Neural progenitor cell (in vitro differentiated cells): Measurements from ENCODE around the gene CETP. TPM values are rescaled to one million over a fixed set of nuclear protein-coding genes. Genes with fewer than 3 reads are reported as not detected.

Experiments
- DNase-seq: peaks from one replicate; pipeline ENCODE4 v3.0.0-alpha.2; 2016; ENCODE audit warnings: low spot score
- H2AFZ ChIP-seq: fragments of 200-600 bp; sonication (generic); replicated peaks from 2 replicates; pipeline ENCODE4 v1.6.1; 2016; ENCODE audit warnings: antibody characterized with exemption
- H3F3A ChIP-seq: fragments of 200-600 bp; sonication (generic); 2 replicates; pipeline ENCODE4 v1.6.1; 2016; ENCODE audit warnings: antibody characterized with exemption, low read depth
- H3K27ac ChIP-seq: fragments of 200-600 bp; sonication (generic); 2 replicates; pipeline ENCODE4 v1.5.1; 2016; ENCODE audit warnings: mild to moderate bottlenecking
- H3K27me3 ChIP-seq: fragments of 200-600 bp; sonication (generic); 2 replicates; pipeline ENCODE4 v1.6.1; 2016; ENCODE audit warnings: mild to moderate bottlenecking, moderate library complexity
- H3K36me3 ChIP-seq: fragments of 200-600 bp; sonication (generic); 2 replicates; pipeline ENCODE4 v1.5.1; 2016
- H3K4me1 ChIP-seq: fragments of 200-600 bp; sonication (generic); 2 replicates; pipeline ENCODE4 v1.6.1; 2016; ENCODE audit warnings: mixed run types
- H3K4me2 ChIP-seq: fragments of 200-600 bp; sonication (generic); 2 replicates; pipeline ENCODE4 v1.6.1; 2016
- H3K4me3 ChIP-seq: fragments of 200-600 bp; sonication (generic); 2 replicates; pipeline ENCODE4 v1.5.1; 2016
- H3K79me2 ChIP-seq: fragments of 200-600 bp; sonication (generic); 2 replicates; pipeline ENCODE4 v1.6.1; 2016; ENCODE audit warnings: low read depth
- H3K9ac ChIP-seq: fragments of 200-600 bp; sonication (generic); 2 replicates; pipeline ENCODE4 v1.6.1; 2016
- H3K9me3 ChIP-seq: fragments of 200-600 bp; sonication (generic); 2 replicates; pipeline ENCODE4 v1.5.1; 2016; ENCODE audit warnings: low read depth
- H4K20me1 ChIP-seq: fragments of 200-600 bp; sonication (generic); 2 replicates; pipeline ENCODE4 v1.6.1; 2016; ENCODE audit warnings: low read depth
- H3K27ac Mint-ChIP-seq: 3 replicates; pipeline ENCODE4 v1.8.0; 2021; ENCODE audit warnings: mixed read lengths
- H3K27me3 Mint-ChIP-seq: 2 replicates; pipeline ENCODE4 v1.8.0; 2022; ENCODE audit warnings: low read depth, mild to moderate bottlenecking, inconsistent platforms, moderate library complexity, mixed read lengths; ENCODE audit not compliant: insufficient read depth
- H3K36me3 Mint-ChIP-seq: 3 replicates; pipeline ENCODE4 v1.8.0; 2021; ENCODE audit warnings: mixed read lengths
- H3K4me1 Mint-ChIP-seq: 3 replicates; pipeline ENCODE4 v1.8.0; 2021; ENCODE audit warnings: mixed read lengths
- H3K4me3 Mint-ChIP-seq: 3 replicates; pipeline ENCODE4 v1.8.0; 2021; ENCODE audit warnings: mild to moderate bottlenecking, moderate library complexity, mixed read lengths
- H3K9me3 Mint-ChIP-seq: 3 replicates; pipeline ENCODE4 v1.8.0; 2020; ENCODE audit warnings: mixed read lengths
- EZH2 ChIP-seq: fragments of 200-600 bp; sonication (generic); IDR thresholded peaks from 2 replicates; pipeline ENCODE4 v1.6.1; 2017; ENCODE audit warnings: antibody characterized with exemption, mild to moderate bottlenecking, moderate library complexity
- EZH2phosphoT487 ChIP-seq: fragments of 200-600 bp; sonication (generic); IDR thresholded peaks from 2 replicates; pipeline ENCODE4 v1.6.1; 2017; ENCODE audit warnings: antibody characterized with exemption
- total RNA-seq: library from RNA; depleted of rRNA; stranded (reverse); fragments of >200 nt; gene quantifications from 2 replicates; pipeline ENCODE4 v1.2.3, GENCODE V29; 2015; ENCODE audit warnings: low replicate concordance
- TF ChIP-seq, protein P1 (sequence below): fragments of 200-600 bp; sonication (generic); IDR thresholded peaks from 2 replicates; pipeline ENCODE4 v1.5.1; 2017; ENCODE audit warnings: antibody characterized with exemption, mild to moderate bottlenecking

The CETP gene
- total RNA-seq, 1 donor from 2014 or later: 0.28 TPM

DNA sequence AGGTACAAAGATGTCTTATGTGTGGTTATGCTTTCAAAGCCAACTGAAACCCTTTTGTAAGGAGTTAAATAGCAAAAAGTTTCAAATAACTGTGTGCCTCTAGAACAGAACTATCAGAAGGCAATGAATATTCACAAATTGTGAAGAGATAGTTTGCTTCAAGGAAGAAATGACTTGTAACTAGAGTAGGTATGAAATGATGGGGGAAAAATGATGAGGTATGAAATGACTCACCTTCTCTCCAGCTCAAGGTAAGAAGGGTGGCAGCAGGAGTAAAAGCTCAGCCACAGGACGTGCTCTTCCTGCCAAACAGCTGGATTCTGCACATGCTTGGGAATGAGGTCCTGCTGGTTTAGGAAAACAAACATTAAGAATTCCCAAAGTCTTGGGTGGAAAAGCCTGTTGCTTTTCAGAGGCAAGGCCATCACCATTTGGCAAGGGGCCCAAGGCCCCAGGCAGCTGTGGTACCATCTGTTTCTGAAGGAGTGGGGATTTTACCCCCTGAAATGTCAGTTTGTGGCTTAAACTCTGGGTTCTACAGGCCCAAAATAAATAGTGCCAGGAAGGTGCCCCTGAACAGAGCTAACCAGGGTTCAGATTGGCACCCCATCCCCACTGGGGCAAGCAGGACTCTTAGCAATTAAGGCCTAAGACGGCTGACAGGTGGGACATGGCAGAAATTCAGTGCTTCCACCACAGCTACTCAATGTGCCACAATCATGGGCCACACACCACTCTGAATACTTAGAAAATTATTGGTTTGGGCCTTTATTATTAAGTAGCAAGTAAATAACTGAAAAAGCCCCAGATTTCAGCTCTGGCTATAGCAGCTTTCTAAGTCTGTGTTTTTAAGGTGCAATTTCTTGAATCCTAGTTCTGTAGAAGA is 16.6 kb upstream of the CETP start:
- H4K20me1 ChIP-seq: no peaks in the 10 kb centered on the region
- H3K4me1 Mint-ChIP-seq: peaks cover 6% of the 10 kb centered on the region
- H3K27ac Mint-ChIP-seq: no peak overlapping the region
- H2AFZ ChIP-seq: no peak overlapping the region
- no peak overlapping the region for H3K27ac ChIP-seq
- no peak overlapping the region for H3K4me3 Mint-ChIP-seq
- no peaks in the 10 kb centered on the region for H3K36me3 ChIP-seq
- H3K4me1 ChIP-seq: no peaks in the 10 kb centered on the region
- peaks cover 13% of the 10 kb centered on the region for H3K36me3 Mint-ChIP-seq
- no peaks in the 10 kb centered on the region for H3K27me3 ChIP-seq
- TF ChIP-seq, protein P1, sequence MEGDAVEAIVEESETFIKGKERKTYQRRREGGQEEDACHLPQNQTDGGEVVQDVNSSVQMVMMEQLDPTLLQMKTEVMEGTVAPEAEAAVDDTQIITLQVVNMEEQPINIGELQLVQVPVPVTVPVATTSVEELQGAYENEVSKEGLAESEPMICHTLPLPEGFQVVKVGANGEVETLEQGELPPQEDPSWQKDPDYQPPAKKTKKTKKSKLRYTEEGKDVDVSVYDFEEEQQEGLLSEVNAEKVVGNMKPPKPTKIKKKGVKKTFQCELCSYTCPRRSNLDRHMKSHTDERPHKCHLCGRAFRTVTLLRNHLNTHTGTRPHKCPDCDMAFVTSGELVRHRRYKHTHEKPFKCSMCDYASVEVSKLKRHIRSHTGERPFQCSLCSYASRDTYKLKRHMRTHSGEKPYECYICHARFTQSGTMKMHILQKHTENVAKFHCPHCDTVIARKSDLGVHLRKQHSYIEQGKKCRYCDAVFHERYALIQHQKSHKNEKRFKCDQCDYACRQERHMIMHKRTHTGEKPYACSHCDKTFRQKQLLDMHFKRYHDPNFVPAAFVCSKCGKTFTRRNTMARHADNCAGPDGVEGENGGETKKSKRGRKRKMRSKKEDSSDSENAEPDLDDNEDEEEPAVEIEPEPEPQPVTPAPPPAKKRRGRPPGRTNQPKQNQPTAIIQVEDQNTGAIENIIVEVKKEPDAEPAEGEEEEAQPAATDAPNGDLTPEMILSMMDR: no peak
- TF ChIP-seq EZH2phosphoT487 (no peak), EZH2 (no peak)
- H3K27me3 Mint-ChIP-seq: peaks cover 4% of the 10 kb centered on the region
- H3K79me2 ChIP-seq: no peaks in the 10 kb centered on the region
- no peak overlapping the region for H3K4me2 ChIP-seq
- DNase-seq: no peak
- no peaks in the 10 kb centered on the region for H3K9me3 Mint-ChIP-seq
- H3F3A ChIP-seq: no peaks in the 10 kb centered on the region
- H3K4me3 ChIP-seq: no peak overlapping the region
- no peaks in the 10 kb centered on the region for H3K9me3 ChIP-seq
- H3K9ac ChIP-seq: no peak overlapping the region

DNA sequence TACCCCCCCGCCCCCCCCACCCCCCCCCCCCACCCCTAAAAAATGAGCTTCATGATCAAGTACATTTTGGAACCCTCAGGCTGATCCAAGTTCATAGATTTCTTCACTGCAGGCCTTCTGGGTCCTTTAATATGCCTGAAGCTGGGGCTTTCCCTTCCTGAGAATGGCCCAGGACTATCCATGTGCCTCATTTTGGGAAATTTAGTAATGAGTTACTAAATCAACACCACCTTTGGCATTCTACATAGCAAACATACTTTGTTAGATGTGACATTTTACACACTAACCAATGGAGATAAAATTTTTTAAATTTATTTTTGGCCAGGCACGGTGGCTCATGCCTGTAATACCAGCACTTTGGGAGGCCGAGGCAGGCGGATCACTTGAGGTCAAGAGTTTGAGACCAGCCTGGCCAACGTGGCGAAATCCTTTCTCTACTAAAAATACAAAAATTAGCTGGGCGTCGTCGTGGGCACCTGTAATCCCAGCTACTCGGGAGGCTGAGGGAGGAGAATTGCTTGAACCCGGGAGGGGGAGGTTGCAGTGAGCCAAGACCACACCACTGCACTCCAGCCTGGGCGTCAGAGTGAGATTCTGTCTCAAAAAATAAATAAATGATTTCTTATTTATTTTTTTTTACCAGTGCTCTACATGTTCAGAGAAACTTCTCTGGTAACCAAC is 15.8 kb upstream of the CETP start:
- Mint-ChIP-seq H3K36me3 (peaks cover 13% of the 10 kb centered on the region), H3K4me1 (peaks cover 6% of the 10 kb centered on the region), H3K27ac (no peak overlapping the region), H3K9me3 (no peaks in the 10 kb centered on the region), H3K4me3 (no peak overlapping the region), H3K27me3 (peaks cover 4% of the 10 kb centered on the region)
- Histone ChIP-seq H3K4me3 (no peak overlapping the region), H3K79me2 (no peaks in the 10 kb centered on the region), H3K27me3 (no peaks in the 10 kb centered on the region), H3K4me2 (no peak overlapping the region), H3K9me3 (no peaks in the 10 kb centered on the region), H3K27ac (no peak overlapping the region), H3K9ac (no peak overlapping the region), H3F3A (no peaks in the 10 kb centered on the region), H3K4me1 (no peaks in the 10 kb centered on the region), H4K20me1 (no peaks in the 10 kb centered on the region), H2AFZ (no peak overlapping the region), H3K36me3 (no peaks in the 10 kb centered on the region)
- TF ChIP-seq, protein P1: no peak
- no peak for TF ChIP-seq EZH2phosphoT487
- TF ChIP-seq EZH2: no peak
- DNase-seq: no peak

DNA sequence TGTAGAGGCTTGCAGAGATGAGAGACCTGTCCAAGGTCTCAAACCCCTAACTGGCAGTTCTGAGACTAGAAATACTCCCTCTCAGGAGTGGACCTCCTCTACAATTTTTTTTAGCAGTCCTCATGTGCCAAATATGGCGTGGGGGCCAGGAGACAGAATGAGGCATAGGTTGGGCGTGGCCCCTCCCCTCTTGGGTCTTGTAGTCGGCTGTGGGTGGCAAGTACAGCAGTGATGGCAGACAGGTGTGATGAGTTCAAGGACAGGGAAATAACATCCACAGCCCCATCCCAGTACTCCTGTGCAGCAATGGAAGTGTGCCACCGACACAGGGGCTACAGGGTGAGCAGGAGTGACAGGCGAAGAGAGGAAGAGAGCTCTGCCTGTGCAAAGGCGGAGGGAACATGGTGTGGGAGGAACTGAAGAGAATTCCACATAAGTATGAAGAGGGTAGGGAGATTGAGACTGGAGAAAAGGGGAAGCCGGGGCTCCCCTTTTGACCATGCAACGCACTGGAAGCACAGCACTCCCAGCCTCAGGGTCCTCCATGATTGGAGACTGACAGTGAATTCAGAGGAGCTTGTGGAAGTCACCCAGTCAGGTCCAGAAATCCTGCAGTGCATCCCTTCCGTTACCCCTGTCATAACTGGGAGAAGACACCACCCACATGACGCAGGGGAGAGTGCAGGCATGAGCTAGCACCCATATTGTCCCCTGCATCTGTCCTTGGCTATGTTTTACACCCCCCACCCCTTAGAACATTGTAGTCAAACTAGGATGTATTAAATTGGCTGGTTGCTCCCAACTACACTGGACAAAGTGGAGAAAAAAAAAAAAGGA is 14.8 kb upstream of the CETP start:
- H3K27ac ChIP-seq: no peak overlapping the region
- no peaks in the 10 kb centered on the region for H3K27me3 ChIP-seq
- no peak overlapping the region for H2AFZ ChIP-seq
- Mint-ChIP-seq H3K27ac (no peak overlapping the region), H3K36me3 (peaks cover 9% of the 10 kb centered on the region), H3K27me3 (peaks cover 6% of the 10 kb centered on the region), H3K4me3 (peak overlapping the region; percentile 60), H3K9me3 (no peaks in the 10 kb centered on the region), H3K4me1 (peaks cover 6% of the 10 kb centered on the region)
- no peaks in the 10 kb centered on the region for H3K79me2 ChIP-seq
- H3K4me2 ChIP-seq: no peak overlapping the region
- no peaks in the 10 kb centered on the region for H3K4me1 ChIP-seq
- no peaks in the 10 kb centered on the region for H3F3A ChIP-seq
- no peak overlapping the region for H3K4me3 ChIP-seq
- TF ChIP-seq, protein P1: no peak
- H3K9me3 ChIP-seq: no peaks in the 10 kb centered on the region
- no peaks in the 10 kb centered on the region for H4K20me1 ChIP-seq
- H3K9ac ChIP-seq: no peak overlapping the region
- H3K36me3 ChIP-seq: no peaks in the 10 kb centered on the region
- no peak for DNase-seq
